Measurements from ENCODE around the gene XRCC4.

The XRCC4 gene

DNA sequence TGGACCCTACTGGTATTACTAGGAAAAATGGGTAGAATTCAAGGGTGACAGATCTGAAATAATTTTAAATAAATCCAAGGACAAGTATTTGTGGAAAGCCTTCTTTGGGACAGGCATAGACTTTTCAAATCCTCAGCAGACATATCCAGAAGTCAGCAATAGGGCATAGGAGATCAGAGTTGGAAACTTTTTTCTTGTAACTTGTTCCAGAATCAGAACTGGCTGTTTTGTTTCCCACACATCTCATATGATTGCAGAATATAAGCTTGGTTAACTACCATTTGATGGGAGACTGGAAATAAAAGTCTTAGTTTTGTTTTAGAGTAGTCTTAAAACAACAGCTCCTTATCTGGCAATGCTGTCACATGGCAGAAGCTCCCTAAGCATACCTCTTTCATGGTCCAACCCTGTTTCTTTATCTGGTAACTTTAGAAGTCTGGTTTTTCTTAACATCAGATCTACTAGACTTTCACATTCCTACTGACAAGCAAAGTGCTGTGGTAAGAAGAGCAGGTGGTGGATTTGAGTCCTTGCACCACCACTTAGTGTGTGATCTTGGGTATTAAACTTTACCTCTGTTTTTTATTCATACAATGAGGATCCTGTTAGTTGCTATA lies 25.1 kb downstream of the XRCC4 start:
- Histone ChIP-seq H3K9ac (ENCODE audit: low read depth, low read length, poor library complexity) (no peak overlapping the region), H3K4ac (ENCODE audit: low read length) (no peak overlapping the region), H2BK12ac (ENCODE audit: low read length) (no peak overlapping the region), H3K23ac (ENCODE audit: low read depth, low read length, poor library complexity) (no peak overlapping the region), H3K18ac (ENCODE audit: low read length) (no peak overlapping the region), H2BK120ac (ENCODE audit: low read depth, low read length) (no peak overlapping the region), H3K14ac (ENCODE audit: low read length) (no peak overlapping the region), H2AFZ (ENCODE audit: low read length) (no peak overlapping the region), H3K79me1 (ENCODE audit: low read depth, low read length) (no peaks in the 10 kb centered on the region), H2BK5ac (ENCODE audit: low read length) (no peak overlapping the region), H4K91ac (ENCODE audit: low read depth, low read length, poor library complexity) (no peak overlapping the region), H2BK15ac (ENCODE audit: low read length) (no peak overlapping the region), H3K27ac (replicated peaks; ENCODE audit: low read length) (no peak overlapping the region), H3K36me3 (replicated peaks in 1 of 2; ENCODE audit: control insufficient read depth in 2 of 2, insufficient read depth in 2 of 2, low read length in 2 of 2) (no peaks in the 10 kb centered on the region), H3K27me3 (ENCODE audit: control insufficient read depth in 3 of 3, insufficient read depth in 3 of 3, low read depth in 1 of 3, low read length in 3 of 3) (no peaks in the 10 kb centered on the region), H2AK5ac (ENCODE audit: low read depth, low read length) (no peak overlapping the region), H3K4me2 (ENCODE audit: insufficient read depth, low read length, poor library complexity, severe bottlenecking) (no peak overlapping the region), H4K8ac (ENCODE audit: low read depth, low read length) (no peak overlapping the region), H3K9me3 (replicated peaks in 1 of 2; ENCODE audit: control insufficient read depth in 2 of 2, insufficient read depth in 1 of 2, low read depth in 1 of 2, low read length in 2 of 2) (no peaks in the 10 kb centered on the region), H3K4me1 (ENCODE audit: control insufficient read depth in 2 of 2, insufficient read depth in 1 of 2, low read depth in 1 of 2, low read length in 2 of 2) (peaks cover 0 to 10% of the 10 kb centered on the region in 2 donors), H3K4me3 (ENCODE audit: low read length in 2 of 2) (no peak overlapping the region)
- DNase-seq (ENCODE audit: low spot score) = no peak

DNA sequence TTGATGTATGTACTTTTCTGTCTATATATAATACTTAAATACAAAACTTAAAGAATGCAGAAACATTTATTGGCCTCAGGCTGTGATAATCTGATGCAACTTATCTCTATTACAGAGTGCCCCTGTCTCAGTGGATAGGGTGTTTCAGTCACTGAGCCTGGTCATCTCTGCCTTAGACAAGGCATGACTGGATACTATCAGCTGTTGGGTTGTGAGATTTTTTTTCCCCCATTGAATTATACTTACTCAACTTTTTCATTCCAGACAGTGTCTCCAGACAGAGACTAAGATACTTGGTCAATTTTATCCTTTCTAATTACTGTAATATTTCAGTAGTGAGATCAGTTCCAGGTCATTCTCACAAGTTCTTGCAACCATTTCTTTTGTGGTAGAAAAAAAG lies 26.7 kb downstream of the XRCC4 start:
- no peak overlapping the region for H4K8ac ChIP-seq (ENCODE audit: low read depth, low read length)
- no peak overlapping the region for H3K4ac ChIP-seq (ENCODE audit: low read length)
- DNase-seq (ENCODE audit: low spot score) = no peak
- H3K79me1 ChIP-seq (ENCODE audit: low read depth, low read length) = no peaks in the 10 kb centered on the region
- H3K27ac ChIP-seq (replicated peaks; ENCODE audit: low read length) = no peak overlapping the region
- H2BK5ac ChIP-seq (ENCODE audit: low read length) = no peak overlapping the region
- H3K27me3 ChIP-seq (ENCODE audit: control insufficient read depth in 3 of 3, insufficient read depth in 3 of 3, low read depth in 1 of 3, low read length in 3 of 3) = no peaks in the 10 kb centered on the region
- no peak overlapping the region for H3K23ac ChIP-seq (ENCODE audit: low read depth, low read length, poor library complexity)
- H2BK120ac ChIP-seq (ENCODE audit: low read depth, low read length) = no peak overlapping the region
- H2BK12ac ChIP-seq (ENCODE audit: low read length) = no peak overlapping the region
- no peak overlapping the region for H3K18ac ChIP-seq (ENCODE audit: low read length)
- H2AK5ac ChIP-seq (ENCODE audit: low read depth, low read length) = no peak overlapping the region
- no peaks in the 10 kb centered on the region for H3K9me3 ChIP-seq (replicated peaks in 1 of 2; ENCODE audit: control insufficient read depth in 2 of 2, insufficient read depth in 1 of 2, low read depth in 1 of 2, low read length in 2 of 2)
- H2AFZ ChIP-seq (ENCODE audit: low read length) = no peak overlapping the region
- H2BK15ac ChIP-seq (ENCODE audit: low read length) = no peak overlapping the region
- no peak overlapping the region for H3K4me3 ChIP-seq (ENCODE audit: low read length in 2 of 2)
- no peak overlapping the region for H4K91ac ChIP-seq (ENCODE audit: low read depth, low read length, poor library complexity)
- no peaks in the 10 kb centered on the region for H3K36me3 ChIP-seq (replicated peaks in 1 of 2; ENCODE audit: control insufficient read depth in 2 of 2, insufficient read depth in 2 of 2, low read length in 2 of 2)
- peaks cover 0 to 9% of the 10 kb centered on the region in 2 donors for H3K4me1 ChIP-seq (ENCODE audit: control insufficient read depth in 2 of 2, insufficient read depth in 1 of 2, low read depth in 1 of 2, low read length in 2 of 2)
- H3K4me2 ChIP-seq (ENCODE audit: insufficient read depth, low read length, poor library complexity, severe bottlenecking) = no peak overlapping the region
- H3K9ac ChIP-seq (ENCODE audit: low read depth, low read length, poor library complexity) = no peak overlapping the region
- no peak overlapping the region for H3K14ac ChIP-seq (ENCODE audit: low read length)

DNA sequence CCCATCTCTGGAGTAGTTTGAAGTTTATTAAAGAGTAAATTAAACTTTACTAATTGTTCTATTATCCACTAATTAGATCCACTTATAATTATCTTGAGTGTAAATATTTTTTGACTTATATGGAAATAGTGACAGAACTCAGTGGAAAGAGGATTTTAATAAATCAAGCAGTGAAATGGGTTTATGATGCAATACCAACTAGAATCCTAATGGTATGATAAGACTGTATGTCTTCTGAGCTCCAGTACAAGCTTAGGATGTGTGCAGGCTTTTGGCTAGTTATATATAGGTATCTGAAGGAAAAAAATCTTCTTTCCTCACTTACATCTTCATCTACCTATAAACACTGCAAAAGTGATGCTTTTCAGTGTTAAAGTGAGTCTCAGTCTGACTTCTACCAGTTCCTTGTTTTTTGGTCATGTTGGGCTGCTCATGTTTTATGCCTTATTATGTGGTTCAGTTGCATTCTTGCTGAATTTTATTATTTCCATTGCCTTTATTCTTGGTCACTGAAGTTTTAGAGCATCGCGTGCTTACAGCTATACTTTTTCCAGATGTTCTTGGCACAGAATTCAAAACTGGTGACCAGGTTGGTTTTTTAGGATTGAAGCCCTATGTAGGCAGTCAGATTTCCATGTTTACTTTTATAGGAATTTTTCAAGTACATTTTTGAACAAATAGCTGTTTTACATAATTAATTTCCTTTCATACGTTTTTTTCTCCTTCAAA lies 30.5 kb downstream of the XRCC4 start:
- DNase-seq (ENCODE audit: low spot score) = no peak
- Histone ChIP-seq H3K4ac (ENCODE audit: low read length) (no peak overlapping the region), H2BK15ac (ENCODE audit: low read length) (no peak overlapping the region), H3K27me3 (ENCODE audit: control insufficient read depth in 3 of 3, insufficient read depth in 3 of 3, low read depth in 1 of 3, low read length in 3 of 3) (no peaks in the 10 kb centered on the region), H3K36me3 (replicated peaks in 1 of 2; ENCODE audit: control insufficient read depth in 2 of 2, insufficient read depth in 2 of 2, low read length in 2 of 2) (no peaks in the 10 kb centered on the region), H3K18ac (ENCODE audit: low read length) (no peak overlapping the region), H2BK5ac (ENCODE audit: low read length) (no peak overlapping the region), H3K23ac (ENCODE audit: low read depth, low read length, poor library complexity) (no peak overlapping the region), H2AK5ac (ENCODE audit: low read depth, low read length) (no peak overlapping the region), H2BK120ac (ENCODE audit: low read depth, low read length) (no peak overlapping the region), H2AFZ (ENCODE audit: low read length) (no peak overlapping the region), H3K9me3 (replicated peaks in 1 of 2; ENCODE audit: control insufficient read depth in 2 of 2, insufficient read depth in 1 of 2, low read depth in 1 of 2, low read length in 2 of 2) (no peaks in the 10 kb centered on the region), H3K4me2 (ENCODE audit: insufficient read depth, low read length, poor library complexity, severe bottlenecking) (no peak overlapping the region), H4K91ac (ENCODE audit: low read depth, low read length, poor library complexity) (no peak overlapping the region), H3K27ac (replicated peaks; ENCODE audit: low read length) (no peak overlapping the region), H3K9ac (ENCODE audit: low read depth, low read length, poor library complexity) (no peak overlapping the region), H2BK12ac (ENCODE audit: low read length) (no peak overlapping the region), H3K4me1 (ENCODE audit: control insufficient read depth in 2 of 2, insufficient read depth in 1 of 2, low read depth in 1 of 2, low read length in 2 of 2) (no peaks in the 10 kb centered on the region), H3K14ac (ENCODE audit: low read length) (no peak overlapping the region), H3K79me1 (ENCODE audit: low read depth, low read length) (no peaks in the 10 kb centered on the region), H4K8ac (ENCODE audit: low read depth, low read length) (no peak overlapping the region), H3K4me3 (ENCODE audit: low read length in 2 of 2) (no peak overlapping the region)
- WGBS, 2 donors (ENCODE audit: extremely low coverage in 2 of 2, insufficient read length in 2 of 2, insufficient replicate concordance in 1 of 2) = no CpG with 5 or more reads among the region's 3 CpGs

DNA sequence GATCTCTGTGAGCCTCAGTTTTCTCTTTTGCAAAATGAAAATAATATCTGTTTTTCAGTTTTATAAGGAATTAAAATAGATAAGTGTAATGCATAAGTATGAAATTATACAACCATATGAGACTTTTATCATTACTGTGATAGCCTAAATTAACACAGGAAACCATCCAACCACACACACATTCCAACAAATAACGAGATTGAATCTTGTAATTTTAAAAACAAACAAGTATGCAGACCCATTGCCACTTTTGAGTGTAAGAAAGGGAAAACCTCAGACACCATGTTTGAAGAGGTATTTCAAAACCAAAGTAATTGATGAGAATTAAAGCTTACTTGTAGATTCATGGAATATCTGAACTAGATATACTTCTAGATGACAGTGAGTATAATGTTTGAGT lies 32.0 kb downstream of the XRCC4 start:
- Histone ChIP-seq H3K9me3 (replicated peaks in 1 of 2; ENCODE audit: control insufficient read depth in 2 of 2, insufficient read depth in 1 of 2, low read depth in 1 of 2, low read length in 2 of 2) (peaks cover 0 to 13% of the 10 kb centered on the region in 2 donors), H3K27ac (replicated peaks; ENCODE audit: low read length) (no peak overlapping the region), H3K18ac (ENCODE audit: low read length) (no peak overlapping the region), H3K4ac (ENCODE audit: low read length) (no peak overlapping the region), H2BK12ac (ENCODE audit: low read length) (no peak overlapping the region), H3K79me1 (ENCODE audit: low read depth, low read length) (no peaks in the 10 kb centered on the region), H3K4me3 (ENCODE audit: low read length in 2 of 2) (no peak overlapping the region), H3K4me2 (ENCODE audit: insufficient read depth, low read length, poor library complexity, severe bottlenecking) (no peak overlapping the region), H3K9ac (ENCODE audit: low read depth, low read length, poor library complexity) (no peak overlapping the region), H2BK5ac (ENCODE audit: low read length) (no peak overlapping the region), H2BK15ac (ENCODE audit: low read length) (no peak overlapping the region), H3K36me3 (replicated peaks in 1 of 2; ENCODE audit: control insufficient read depth in 2 of 2, insufficient read depth in 2 of 2, low read length in 2 of 2) (no peaks in the 10 kb centered on the region), H3K14ac (ENCODE audit: low read length) (no peak overlapping the region), H2BK120ac (ENCODE audit: low read depth, low read length) (no peak overlapping the region), H4K91ac (ENCODE audit: low read depth, low read length, poor library complexity) (no peak overlapping the region), H4K8ac (ENCODE audit: low read depth, low read length) (no peak overlapping the region), H2AK5ac (ENCODE audit: low read depth, low read length) (no peak overlapping the region), H3K4me1 (ENCODE audit: control insufficient read depth in 2 of 2, insufficient read depth in 1 of 2, low read depth in 1 of 2, low read length in 2 of 2) (no peaks in the 10 kb centered on the region), H3K23ac (ENCODE audit: low read depth, low read length, poor library complexity) (no peak overlapping the region), H3K27me3 (ENCODE audit: control insufficient read depth in 3 of 3, insufficient read depth in 3 of 3, low read depth in 1 of 3, low read length in 3 of 3) (no peaks in the 10 kb centered on the region), H2AFZ (ENCODE audit: low read length) (no peak overlapping the region)
- no peak for DNase-seq (ENCODE audit: low spot score)
- WGBS, 2 donors (ENCODE audit: extremely low coverage in 2 of 2, insufficient read length in 2 of 2, insufficient replicate concordance in 1 of 2) = no CpG with 5 or more reads among the region's 1 CpG
